Measurements from ENCODE around the gene TSPAN9. TPM values are rescaled to one million over a fixed set of nuclear protein-coding genes. Genes with fewer than 3 reads are reported as not detected.

The TSPAN9 gene
- total RNA-seq, 1 experiment from 2014 or later, result 13.2 TPM

DNA sequence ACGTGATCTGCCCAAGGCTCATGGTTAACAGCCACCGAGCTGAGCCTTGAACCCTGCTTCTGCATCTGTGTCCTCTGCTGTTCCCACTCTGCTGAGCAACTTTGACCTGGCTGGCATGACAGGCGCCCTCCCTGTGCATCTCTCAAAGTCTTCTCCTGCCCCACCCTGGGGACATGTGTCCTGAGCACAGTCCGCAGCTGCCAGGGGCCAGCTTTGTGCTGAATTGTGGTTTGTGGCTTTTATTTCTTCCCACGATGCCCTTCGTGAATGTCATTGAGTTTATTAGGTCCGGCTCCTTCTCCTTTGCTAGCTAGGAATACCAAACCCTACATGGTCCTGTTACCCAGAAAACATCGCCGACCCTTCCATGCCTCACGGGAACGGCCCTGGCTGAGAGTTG lies 161.0 kb downstream of the TSPAN9 start:
- POLR2A ChIA-PET, result no interaction called here
- no peaks in the 10 kb centered on the region for H3K36me3 ChIP-seq (ENCODE audit: control insufficient read depth in 1 of 2, insufficient read depth in 2 of 2, low read length in 2 of 2)
- H2AFZ ChIP-seq (ENCODE audit: low read depth, low read length, poor library complexity, severe bottlenecking), result no peak overlapping the region

More for the DNA sequence above, 161.0 kb downstream of the TSPAN9 start:
- Histone ChIP-seq H3K9ac (ENCODE audit: low read length) (no peak overlapping the region), H3K4me2 (ENCODE audit: low read length) (no peak overlapping the region), H3K4me3 (replicated peaks in 1 of 2; ENCODE audit: low read depth in 1 of 2, low read length in 2 of 2) (no peak overlapping the region), H3K9me2 (ENCODE audit: insufficient read depth) (no peaks in the 10 kb centered on the region), H3K4me1 (ENCODE audit: control insufficient read depth in 1 of 2, insufficient read depth in 2 of 2, low read length in 2 of 2) (peaks cover 20 to 37% of the 10 kb centered on the region in 2 experiments), H3K27me3 (ENCODE audit: insufficient read depth, low read length) (no peaks in the 10 kb centered on the region), H4K20me1 (ENCODE audit: insufficient read depth) (no peaks in the 10 kb centered on the region), H3K9me3 (ENCODE audit: control insufficient read depth in 1 of 2, insufficient read depth in 1 of 2, low read depth in 1 of 2, low read length in 2 of 2) (no peaks in the 10 kb centered on the region), H3K27ac (ENCODE audit: low read depth, low read length) (no peak overlapping the region), H3K79me2 (ENCODE audit: insufficient read depth, low read length) (no peaks in the 10 kb centered on the region)
- ChIA-PET CTCF (interaction anchor here (1.2 kb wide), 1 partner anchor 38 kb away, joined by 3 read pairs; no protein-coding TSS in a partner anchor), RAD21 (ENCODE audit: low non-redundant PET in 1 of 2, low total read pairs in 2 of 2, uncharacterized antibody in 2 of 2, unreplicated experiment in 2 of 2) (no interaction called here)
- intact Hi-C loops (cut with micrococcal nuclease), result no loop called here
- DNase-seq (ENCODE audit: low read depth, low spot score) (no peak), ATAC-seq (no peak)
- BruUV-seq (replicated peaks), result no TSS peak
- TF ChIP-seq SIN3A (IDR thresholded peaks at IDR 0.05; ENCODE audit: low read depth), result no peak
- TF ChIP-seq SRF (IDR thresholded peaks at IDR 0.05; ENCODE audit: low read depth), result no peak
- no peak for TF ChIP-seq CBX3 (IDR thresholded peaks at IDR 0.05; ENCODE audit: low read depth)
- no peak for TF ChIP-seq JUND (IDR thresholded peaks at IDR 0.05)
- no peak for TF ChIP-seq ZNF274 (IDR thresholded peaks at IDR 0.05; ENCODE audit: low read depth, low read length)
- TF ChIP-seq ZFX (IDR thresholded peaks at IDR 0.05), result no peak
- TF ChIP-seq, protein P1, sequence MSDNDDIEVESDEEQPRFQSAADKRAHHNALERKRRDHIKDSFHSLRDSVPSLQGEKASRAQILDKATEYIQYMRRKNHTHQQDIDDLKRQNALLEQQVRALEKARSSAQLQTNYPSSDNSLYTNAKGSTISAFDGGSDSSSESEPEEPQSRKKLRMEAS (IDR thresholded peaks at IDR 0.05), result no peak
- TF ChIP-seq POLR2AphosphoS5 (IDR thresholded peaks at IDR 0.05; ENCODE audit: low read depth, low read length), result no peak
- no peak for TF ChIP-seq EGR1 (IDR thresholded peaks at IDR 0.05; ENCODE audit: low read depth)
- TF ChIP-seq, protein P2, sequence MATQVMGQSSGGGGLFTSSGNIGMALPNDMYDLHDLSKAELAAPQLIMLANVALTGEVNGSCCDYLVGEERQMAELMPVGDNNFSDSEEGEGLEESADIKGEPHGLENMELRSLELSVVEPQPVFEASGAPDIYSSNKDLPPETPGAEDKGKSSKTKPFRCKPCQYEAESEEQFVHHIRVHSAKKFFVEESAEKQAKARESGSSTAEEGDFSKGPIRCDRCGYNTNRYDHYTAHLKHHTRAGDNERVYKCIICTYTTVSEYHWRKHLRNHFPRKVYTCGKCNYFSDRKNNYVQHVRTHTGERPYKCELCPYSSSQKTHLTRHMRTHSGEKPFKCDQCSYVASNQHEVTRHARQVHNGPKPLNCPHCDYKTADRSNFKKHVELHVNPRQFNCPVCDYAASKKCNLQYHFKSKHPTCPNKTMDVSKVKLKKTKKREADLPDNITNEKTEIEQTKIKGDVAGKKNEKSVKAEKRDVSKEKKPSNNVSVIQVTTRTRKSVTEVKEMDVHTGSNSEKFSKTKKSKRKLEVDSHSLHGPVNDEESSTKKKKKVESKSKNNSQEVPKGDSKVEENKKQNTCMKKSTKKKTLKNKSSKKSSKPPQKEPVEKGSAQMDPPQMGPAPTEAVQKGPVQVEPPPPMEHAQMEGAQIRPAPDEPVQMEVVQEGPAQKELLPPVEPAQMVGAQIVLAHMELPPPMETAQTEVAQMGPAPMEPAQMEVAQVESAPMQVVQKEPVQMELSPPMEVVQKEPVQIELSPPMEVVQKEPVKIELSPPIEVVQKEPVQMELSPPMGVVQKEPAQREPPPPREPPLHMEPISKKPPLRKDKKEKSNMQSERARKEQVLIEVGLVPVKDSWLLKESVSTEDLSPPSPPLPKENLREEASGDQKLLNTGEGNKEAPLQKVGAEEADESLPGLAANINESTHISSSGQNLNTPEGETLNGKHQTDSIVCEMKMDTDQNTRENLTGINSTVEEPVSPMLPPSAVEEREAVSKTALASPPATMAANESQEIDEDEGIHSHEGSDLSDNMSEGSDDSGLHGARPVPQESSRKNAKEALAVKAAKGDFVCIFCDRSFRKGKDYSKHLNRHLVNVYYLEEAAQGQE (IDR thresholded peaks at IDR 0.05; ENCODE audit: low read depth), result no peak
- TF ChIP-seq, protein P3, sequence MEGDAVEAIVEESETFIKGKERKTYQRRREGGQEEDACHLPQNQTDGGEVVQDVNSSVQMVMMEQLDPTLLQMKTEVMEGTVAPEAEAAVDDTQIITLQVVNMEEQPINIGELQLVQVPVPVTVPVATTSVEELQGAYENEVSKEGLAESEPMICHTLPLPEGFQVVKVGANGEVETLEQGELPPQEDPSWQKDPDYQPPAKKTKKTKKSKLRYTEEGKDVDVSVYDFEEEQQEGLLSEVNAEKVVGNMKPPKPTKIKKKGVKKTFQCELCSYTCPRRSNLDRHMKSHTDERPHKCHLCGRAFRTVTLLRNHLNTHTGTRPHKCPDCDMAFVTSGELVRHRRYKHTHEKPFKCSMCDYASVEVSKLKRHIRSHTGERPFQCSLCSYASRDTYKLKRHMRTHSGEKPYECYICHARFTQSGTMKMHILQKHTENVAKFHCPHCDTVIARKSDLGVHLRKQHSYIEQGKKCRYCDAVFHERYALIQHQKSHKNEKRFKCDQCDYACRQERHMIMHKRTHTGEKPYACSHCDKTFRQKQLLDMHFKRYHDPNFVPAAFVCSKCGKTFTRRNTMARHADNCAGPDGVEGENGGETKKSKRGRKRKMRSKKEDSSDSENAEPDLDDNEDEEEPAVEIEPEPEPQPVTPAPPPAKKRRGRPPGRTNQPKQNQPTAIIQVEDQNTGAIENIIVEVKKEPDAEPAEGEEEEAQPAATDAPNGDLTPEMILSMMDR (IDR thresholded peaks at IDR 0.05 in 2 of 3, conservative IDR thresholded peaks at IDR 0.05 in 1 of 3; ENCODE audit: borderline replicate concordance in 1 of 3, insufficient read depth in 1 of 3, low read depth in 2 of 3, low read length in 2 of 3), result no peak
- no peak for TF ChIP-seq EZH2phosphoT487 (IDR thresholded peaks at IDR 0.05; ENCODE audit: borderline replicate concordance)
- TF ChIP-seq, protein P4, sequence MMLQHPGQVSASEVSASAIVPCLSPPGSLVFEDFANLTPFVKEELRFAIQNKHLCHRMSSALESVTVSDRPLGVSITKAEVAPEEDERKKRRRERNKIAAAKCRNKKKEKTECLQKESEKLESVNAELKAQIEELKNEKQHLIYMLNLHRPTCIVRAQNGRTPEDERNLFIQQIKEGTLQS (IDR thresholded peaks at IDR 0.05), result no peak
- TF ChIP-seq SP1 (IDR thresholded peaks at IDR 0.05; ENCODE audit: low read depth), result no peak
- no peak for TF ChIP-seq FOSL1 (IDR thresholded peaks at IDR 0.05; ENCODE audit: low read depth)
- no peak for TF ChIP-seq YY1 (IDR thresholded peaks at IDR 0.05; ENCODE audit: extremely low read depth, insufficient replicate concordance, low read depth, low read length)
- TF ChIP-seq RAD21 (IDR thresholded peaks at IDR 0.05; ENCODE audit: low read depth), result no peak
- no peak for TF ChIP-seq TCF7L2 (IDR thresholded peaks at IDR 0.05; ENCODE audit: borderline replicate concordance, extremely low read depth, insufficient read depth, insufficient read length)

All from HCT116 (cell line).